PFSK-1 (cell line): ENCODE data around the gene ANO9.

Source experiments
- POLR2AphosphoS5 ChIP-seq: IDR thresholded peaks from 2 replicates; pipeline ENCODE4 v1.6.1; 2012; ENCODE audit warnings: low read depth, mild to moderate bottlenecking, control low read depth, low read length, moderate library complexity
- TAF1 ChIP-seq: IDR thresholded peaks from 2 replicates; pipeline ENCODE4 v1.6.1; 2012; ENCODE audit warnings: low read length, control low read depth, borderline replicate concordance; ENCODE audit not compliant: insufficient read depth
- TF ChIP-seq, protein P1 (sequence below), 2 experiments: IDR thresholded peaks; 2 replicates each; pipeline versions ENCODE4 v1.6.1 to v1.8.0; 2011 to 2012; ENCODE audit warnings: low read depth in 2 of 2, low read length in 2 of 2, control low read depth in 1 of 2, inconsistent platforms in 1 of 2, mild to moderate bottlenecking in 1 of 2, moderate library complexity in 1 of 2; ENCODE audit not compliant: insufficient read depth in 1 of 2

DNA sequence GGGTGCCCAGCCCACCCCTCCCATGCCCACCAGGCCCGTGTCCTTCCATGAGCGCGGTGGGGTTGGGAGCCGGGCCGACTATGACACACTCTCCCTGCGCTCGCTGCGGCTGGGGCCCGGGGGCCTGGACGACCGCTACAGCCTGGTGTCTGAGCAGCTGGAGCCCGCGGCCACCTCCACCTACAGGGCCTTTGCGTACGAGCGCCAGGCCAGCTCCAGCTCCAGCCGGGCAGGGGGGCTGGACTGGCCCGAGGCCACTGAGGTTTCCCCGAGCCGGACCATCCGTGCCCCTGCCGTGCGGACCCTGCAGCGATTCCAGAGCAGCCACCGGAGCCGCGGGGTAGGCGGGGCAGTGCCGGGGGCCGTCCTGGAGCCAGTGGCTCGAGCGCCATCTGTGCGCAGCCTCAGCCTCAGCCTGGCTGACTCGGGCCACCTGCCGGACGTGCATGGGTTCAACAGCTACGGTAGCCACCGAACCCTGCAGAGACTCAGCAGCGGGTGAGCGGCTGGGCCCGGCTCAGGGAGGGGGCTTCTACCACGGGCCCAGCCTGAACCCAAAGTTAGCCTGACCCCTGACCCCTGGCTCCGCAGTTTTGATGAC lies 44.8 kb downstream of the ANO9 start:
- TF ChIP-seq, protein P1, sequence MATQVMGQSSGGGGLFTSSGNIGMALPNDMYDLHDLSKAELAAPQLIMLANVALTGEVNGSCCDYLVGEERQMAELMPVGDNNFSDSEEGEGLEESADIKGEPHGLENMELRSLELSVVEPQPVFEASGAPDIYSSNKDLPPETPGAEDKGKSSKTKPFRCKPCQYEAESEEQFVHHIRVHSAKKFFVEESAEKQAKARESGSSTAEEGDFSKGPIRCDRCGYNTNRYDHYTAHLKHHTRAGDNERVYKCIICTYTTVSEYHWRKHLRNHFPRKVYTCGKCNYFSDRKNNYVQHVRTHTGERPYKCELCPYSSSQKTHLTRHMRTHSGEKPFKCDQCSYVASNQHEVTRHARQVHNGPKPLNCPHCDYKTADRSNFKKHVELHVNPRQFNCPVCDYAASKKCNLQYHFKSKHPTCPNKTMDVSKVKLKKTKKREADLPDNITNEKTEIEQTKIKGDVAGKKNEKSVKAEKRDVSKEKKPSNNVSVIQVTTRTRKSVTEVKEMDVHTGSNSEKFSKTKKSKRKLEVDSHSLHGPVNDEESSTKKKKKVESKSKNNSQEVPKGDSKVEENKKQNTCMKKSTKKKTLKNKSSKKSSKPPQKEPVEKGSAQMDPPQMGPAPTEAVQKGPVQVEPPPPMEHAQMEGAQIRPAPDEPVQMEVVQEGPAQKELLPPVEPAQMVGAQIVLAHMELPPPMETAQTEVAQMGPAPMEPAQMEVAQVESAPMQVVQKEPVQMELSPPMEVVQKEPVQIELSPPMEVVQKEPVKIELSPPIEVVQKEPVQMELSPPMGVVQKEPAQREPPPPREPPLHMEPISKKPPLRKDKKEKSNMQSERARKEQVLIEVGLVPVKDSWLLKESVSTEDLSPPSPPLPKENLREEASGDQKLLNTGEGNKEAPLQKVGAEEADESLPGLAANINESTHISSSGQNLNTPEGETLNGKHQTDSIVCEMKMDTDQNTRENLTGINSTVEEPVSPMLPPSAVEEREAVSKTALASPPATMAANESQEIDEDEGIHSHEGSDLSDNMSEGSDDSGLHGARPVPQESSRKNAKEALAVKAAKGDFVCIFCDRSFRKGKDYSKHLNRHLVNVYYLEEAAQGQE (IDR thresholded peaks at IDR 0.05; ENCODE audit: insufficient read depth in 1 of 2, low read depth in 2 of 2, low read length in 2 of 2) = no peak
- no peak for TF ChIP-seq TAF1
- TF ChIP-seq POLR2AphosphoS5 = no peak
